ENCODE measurements around the gene TPPP. TPM values are rescaled to one million over a fixed set of nuclear protein-coding genes. Genes with fewer than 3 reads are reported as not detected.

TPPP gene
- total and polyA plus RNA-seq, 12 donors, result 4.6 to 50.6 (median 12.2) TPM

GRCh38 chr5:639584-640213 is 53.5 kb downstream of the TPPP start:
- Histone ChIP-seq H3K27me3 (no peaks in the 10 kb centered on the region), H3K27ac (no peak overlapping the region), H3K4me1 (no peaks in the 10 kb centered on the region), H3K4me3 (no peak overlapping the region), H3K36me3 (peaks cover 0 to 69% (median 24%) of the 10 kb centered on the region in 9 donors), H3K9me3 (peaks cover 0 to 8% (median 0%) of the 10 kb centered on the region in 11 donors)
- intact Hi-C loops (cut with DNase I), result no loop called here
- 94% methylated on average over 20 of the region's 20 CpGs for WGBS, 2 donors
- no peak for TF ChIP-seq CTCF (IDR thresholded peaks at IDR 0.05)
- ATAC-seq (no peak), DNase-seq (no peak)

GRCh38 chr5:639253-639530 is 54.0 kb downstream of the TPPP start:
- DNase-seq, result no peak

GRCh38 chr5:638501-639252 is 54.5 kb downstream of the TPPP start:
- TF ChIP-seq CTCF (IDR thresholded peaks at IDR 0.05), result no peak
- Histone ChIP-seq H3K27ac (no peak overlapping the region), H3K27me3 (no peaks in the 10 kb centered on the region), H3K36me3 (peaks cover 0 to 73% (median 24%) of the 10 kb centered on the region in 9 donors), H3K4me3 (no peak overlapping the region), H3K4me1 (no peaks in the 10 kb centered on the region), H3K9me3 (peaks cover 0 to 8% (median 0%) of the 10 kb centered on the region in 11 donors)
- intact Hi-C loops (cut with DNase I), result no loop called here
- 94 to 96% methylated on average over 29 of the region's 29 CpGs for WGBS, 2 donors
- no peak for DNase-seq
- ATAC-seq, result no peak

More at GRCh38 chr5:639253-639530, 54.0 kb downstream of the TPPP start:
- Histone ChIP-seq H3K27ac (no peak overlapping the region), H3K4me3 (no peak overlapping the region), H3K36me3 (peaks cover 0 to 69% (median 24%) of the 10 kb centered on the region in 9 donors), H3K9me3 (peaks cover 0 to 8% (median 0%) of the 10 kb centered on the region in 11 donors), H3K4me1 (no peaks in the 10 kb centered on the region), H3K27me3 (no peaks in the 10 kb centered on the region)
- WGBS, 2 donors, result 96 to 97% methylated on average over 9 of the region's 9 CpGs
- intact Hi-C loops (cut with DNase I), result no loop called here
- TF ChIP-seq CTCF (IDR thresholded peaks at IDR 0.05), result no peak
- ATAC-seq, result no peak

- Histone ChIP-seq H3K36me3 (peaks cover 0 to 73% (median 24%) of the 10 kb centered on the region in 9 donors), H3K4me1 (no peaks in the 10 kb centered on the region), H3K9me3 (peaks cover 0 to 8% (median 0%) of the 10 kb centered on the region in 11 donors), H3K27ac (no peak overlapping the region), H3K4me3 (no peak overlapping the region), H3K27me3 (no peaks in the 10 kb centered on the region)
- no peak for ATAC-seq
- intact Hi-C loops (cut with DNase I), result no loop called here
- WGBS, 2 donors, result 96 to 97% methylated on average over 42 of the region's 42 CpGs
- no peak for TF ChIP-seq CTCF (IDR thresholded peaks at IDR 0.05)
- no peak for DNase-seq
These were observed 55.3 kb downstream of the TPPP start for GRCh38 chr5:637581-638450.
